IMR-90 (cell line): ENCODE measurements around the gene ATP10A. TPM values are rescaled to one million over a fixed set of nuclear protein-coding genes. Genes with fewer than 3 reads are reported as not detected.

Experiments used
- ATAC-seq: fragments of 200-7000 bp; cut with Tn5 transposase; 2 replicates; pipeline ENCODE4 v1.9.1; 2020; ENCODE audit warnings: low read depth, mild to moderate bottlenecking, moderate library complexity
- BruUV-seq: library from RNA; stranded (reverse); fragments of 400-500 nt; replicated peaks from 2 replicates; lab custom pipeline; 2021; lab: Mats Ljungman, UMichigan
- CTCF ChIA-PET: fragments of 300-600 bp; formaldehyde crosslinking; extraction: SDS; loops from one replicate; lab custom pipeline; 2021; ENCODE audit warnings: antibody characterized with exemption; lab: Yijun Ruan, JAX
- POLR2A ChIA-PET: fragments of 300-600 bp; sonication (Branson Sonifier 250); formaldehyde crosslinking; loops from one replicate; lab custom pipeline; 2022; ENCODE audit warnings: antibody characterized with exemption; ENCODE audit not compliant: unreplicated experiment; lab: Charles Lee
- DNase-seq: peaks from one replicate; pipeline ENCODE4 v3.0.0; 2013
- H2AFZ ChIP-seq: replicated peaks from 2 replicates; pipeline ENCODE3; 2013; ENCODE audit warnings: low read length, mild to moderate bottlenecking; ENCODE audit not compliant: poor library complexity
- H2AK5ac ChIP-seq: 2 replicates; pipeline ENCODE4 v1.6.1; 2013; ENCODE audit warnings: low read depth, low read length, inconsistent platforms
- H2AK9ac ChIP-seq: replicated peaks from 2 replicates; pipeline ENCODE3; 2013; ENCODE audit warnings: mild to moderate bottlenecking, low read depth, low read length, moderate library complexity; ENCODE audit not compliant: poor library complexity
- H2BK120ac ChIP-seq: 2 replicates; pipeline ENCODE4 v1.6.1; 2013; ENCODE audit warnings: low read depth, low read length, inconsistent platforms
- H2BK15ac ChIP-seq: 3 replicates; pipeline ENCODE4 v1.6.1; 2013; ENCODE audit warnings: low read depth, low read length, inconsistent platforms
- H2BK20ac ChIP-seq: 2 replicates; pipeline ENCODE4 v1.6.1; 2013; ENCODE audit warnings: low read depth, mild to moderate bottlenecking, inconsistent platforms, low read length, moderate library complexity
- H2BK5ac ChIP-seq: 2 replicates; pipeline ENCODE4 v1.6.1; 2013; ENCODE audit warnings: mild to moderate bottlenecking, low read depth, low read length, inconsistent platforms; ENCODE audit not compliant: poor library complexity, severe bottlenecking
- H3K14ac ChIP-seq: replicated peaks from 2 replicates; pipeline ENCODE4 v1.6.1; 2013; ENCODE audit warnings: low read depth, low read length, inconsistent platforms
- H3K18ac ChIP-seq: 2 replicates; pipeline ENCODE4 v1.6.1; 2013; ENCODE audit warnings: low read depth, low read length, control low read depth
- H3K23ac ChIP-seq: 2 replicates; pipeline ENCODE4 v1.6.1; 2013; ENCODE audit warnings: low read depth, low read length, inconsistent platforms
- H3K27ac ChIP-seq: 2 replicates; pipeline ENCODE4 v1.5.1; 2013; ENCODE audit warnings: mild to moderate bottlenecking, control low read depth, low read length; ENCODE audit not compliant: insufficient read depth
- H3K27me3 ChIP-seq: 2 replicates; pipeline ENCODE4 v1.6.1; 2013; ENCODE audit warnings: low read length; ENCODE audit not compliant: control insufficient read depth, insufficient read depth
- H3K36me3 ChIP-seq: 2 replicates; pipeline ENCODE4 v1.6.1; 2013; ENCODE audit warnings: low read length, mixed read lengths; ENCODE audit not compliant: control insufficient read depth, insufficient read depth
- H3K4ac ChIP-seq: 2 replicates; pipeline ENCODE4 v1.6.1; 2013; ENCODE audit warnings: low read depth, low read length, inconsistent platforms
- H3K4me1 ChIP-seq: 2 replicates; pipeline ENCODE4 v1.6.1; 2013; ENCODE audit warnings: low read length, mixed read lengths; ENCODE audit not compliant: control insufficient read depth, insufficient read depth
- H3K4me2 ChIP-seq: 2 replicates; pipeline ENCODE4 v1.6.1; 2013; ENCODE audit warnings: low read depth, mild to moderate bottlenecking, control low read depth, low read length, moderate library complexity
- H3K4me3 ChIP-seq: 2 replicates; pipeline ENCODE4 v1.5.1; 2013; ENCODE audit warnings: low read depth, mild to moderate bottlenecking, control low read depth, low read length, moderate library complexity; ENCODE audit not compliant: insufficient read depth
- H3K56ac ChIP-seq: 2 replicates; pipeline ENCODE4 v1.6.1; 2013; ENCODE audit warnings: low read length, inconsistent platforms; ENCODE audit not compliant: insufficient read depth; ENCODE audit errors: extremely low read depth
- H3K79me1 ChIP-seq, 2 experiments: 2 replicates each; pipeline ENCODE4 v1.6.1; 2013; ENCODE audit warnings: low read length in 2 of 2, inconsistent platforms in 1 of 2, low read depth in 1 of 2
- H3K9ac ChIP-seq: 2 replicates; pipeline ENCODE4 v1.6.1; 2013; ENCODE audit warnings: low read depth, low read length, control low read depth
- H3K9me1 ChIP-seq: 2 replicates; pipeline ENCODE4 v1.6.1; 2013; ENCODE audit warnings: low read length, inconsistent platforms; ENCODE audit not compliant: insufficient read depth
- H3K9me3 ChIP-seq: 2 replicates; pipeline ENCODE4 v1.6.1; 2013; ENCODE audit warnings: low read length; ENCODE audit not compliant: control insufficient read depth, insufficient read depth
- H4K20me1 ChIP-seq: 2 replicates; pipeline ENCODE4 v1.6.1; 2013; ENCODE audit warnings: low read length, inconsistent platforms; ENCODE audit not compliant: insufficient read depth
- H4K5ac ChIP-seq: 2 replicates; pipeline ENCODE4 v1.6.1; 2013; ENCODE audit warnings: mild to moderate bottlenecking, low read depth, low read length, control low read depth
- H4K8ac ChIP-seq, 2 experiments: 2 replicates each; pipeline ENCODE4 v1.6.1; 2013; ENCODE audit warnings: low read depth in 2 of 2, low read length in 2 of 2, control low read depth in 1 of 2, inconsistent platforms in 1 of 2
- H4K91ac ChIP-seq: 2 replicates; pipeline ENCODE4 v1.6.1; 2013; ENCODE audit warnings: low read depth, low read length, inconsistent platforms; ENCODE audit not compliant: insufficient read depth
- CEBPB ChIP-seq: IDR thresholded peaks from 2 replicates; pipeline ENCODE4 v1.6.1; 2012; ENCODE audit warnings: low read depth, low read length, improper control_type of control experiment
- CTCF ChIP-seq: conservative IDR thresholded peaks from 2 replicates; pipeline ENCODE4 v1.5.1; 2012; ENCODE audit warnings: mild to moderate bottlenecking, low read depth, low read length, improper control_type of control experiment
- ELK1 ChIP-seq: fragments of 150-350 bp; IDR thresholded peaks from 2 replicates; pipeline ENCODE4 v1.6.1; 2016; ENCODE audit warnings: low read depth, mild to moderate bottlenecking, low read length, moderate library complexity, borderline replicate concordance
- MAFK ChIP-seq: IDR thresholded peaks from 2 replicates; pipeline ENCODE4 v1.6.1; 2012; ENCODE audit warnings: low read depth, low read length, improper control_type of control experiment
- NFE2L2 ChIP-seq: fragments of 150-350 bp; IDR thresholded peaks from 2 replicates; pipeline ENCODE4 v1.6.1; 2016; ENCODE audit warnings: low read depth, mild to moderate bottlenecking, low read length
- WGBS, 2 experiments: methylation state at CpG; one replicate each; pipeline versions ENCODE4 v1.1.5 to v1.1.7; 2013; ENCODE audit warnings: missing lambda C conversion rate in 2 of 2; ENCODE audit not compliant: insufficient read length in 1 of 2; ENCODE audit errors: extremely low coverage in 2 of 2; 5-methylcytosine and 5-hydroxymethylcytosine counted together
- dilution Hi-C: fragments of 300-500 bp; cut with HindIII; formaldehyde crosslinking; loops from one replicate; pipeline ENCODE4 v1.14.3; 2018; ENCODE audit warnings: low sequenced_read_pairs; ENCODE audit not compliant: unreplicated experiment
- in situ Hi-C: fragments of 300-500 bp; cut with MboI; formaldehyde crosslinking; loops from 3 replicates; pipeline ENCODE4 v1.14.3; 2019; ENCODE audit warnings: low sequenced_read_pairs, inconsistent platforms, mixed read lengths
- intact Hi-C: fragments of 100-400 bp; cut with micrococcal nuclease; formaldehyde crosslinking; loops from 2 replicates; pipeline ENCODE4 v1.10.0; 2022
- polyA plus RNA-seq, 3 experiments: library from polyadenylated mRNA; depleted of rRNA; stranded (reverse); fragments of >200 nt; gene quantifications; 2 replicates each; pipeline ENCODE4 v1.2.3, GENCODE V29; 2012; ENCODE audit warnings: low replicate concordance in 1 of 3
- total RNA-seq: library from RNA; depleted of rRNA; stranded (reverse); fragments of >200 nt; gene quantifications from 2 replicates; pipeline ENCODE4 v1.2.3, GENCODE V29; 2012

The ATP10A gene
- total and polyA plus RNA-seq, 2 of the 4 experiments (the other 2 are of a cell fraction) = 13.8 to 16.0 TPM

GRCh38 chr15:25708391-25708790, 154.7 kb downstream of the ATP10A start:
- ChIA-PET CTCF (no interaction called here), POLR2A (no interaction called here)
- Histone ChIP-seq H3K9ac (no peak overlapping the region), H3K23ac (no peak overlapping the region), H3K79me1 (peaks cover 0 to 9% of the 10 kb centered on the region in 2 experiments; a peak in 2 of 4 replicates), H3K27ac (no peak overlapping the region), H3K27me3 (no peaks in the 10 kb centered on the region), H3K4me3 (no peak overlapping the region), H2BK15ac (no peak overlapping the region), H2BK5ac (no peak overlapping the region), H4K8ac (no peak overlapping the region), H4K91ac (no peak overlapping the region), H3K14ac (no peak overlapping the region), H2AFZ (no peak overlapping the region), H2BK20ac (no peak overlapping the region), H4K20me1 (no peaks in the 10 kb centered on the region), H2BK120ac (no peak overlapping the region), H3K4me1 (peaks cover 2% of the 10 kb centered on the region; the same call in 1 of the 2 replicates), H3K9me3 (no peaks in the 10 kb centered on the region), H3K4ac (no peak overlapping the region), H3K18ac (no peak overlapping the region), H3K56ac (no peak overlapping the region), H2AK5ac (no peak overlapping the region), H3K36me3 (peaks cover 2% of the 10 kb centered on the region; the same call in 1 of the 2 replicates), H3K9me1 (peaks cover 11% of the 10 kb centered on the region), H4K5ac (no peak overlapping the region), H2AK9ac (no peak overlapping the region), H3K4me2 (no peak overlapping the region)
- no peak for ATAC-seq
- TF ChIP-seq MAFK (no peak), NFE2L2 (no peak), ELK1 (no peak), CEBPB (no peak), CTCF (no peak)
- dilution Hi-C loops = no loop called here
- intact Hi-C loops = no loop called here
- in situ Hi-C loops = loop anchor here (25.0 kb wide), 1 partner anchor 554 kb away; no protein-coding TSS in a partner anchor
- WGBS, 2 experiments = 95% methylated on average over 4 of the region's 8 CpGs; no CpG with 5 or more reads in 1 of the 2 experiments
- BruUV-seq = no TSS peak
- DNase-seq = no peak
